Endothelial cell of umbilical vein (primary cell): ENCODE results near the gene ABLIM1. TPM values are rescaled to one million over a fixed set of nuclear protein-coding genes. Genes with fewer than 3 reads are reported as not detected.

Experiments
- BruUV-seq: library from RNA; stranded (reverse); fragments of 400-500 nt; replicated peaks from 2 replicates; lab custom pipeline; 2021; lab: Mats Ljungman, UMichigan
- CTCF ChIA-PET: fragments of 300-600, 350-600 bp; sonication (Branson Sonifier 250); formaldehyde crosslinking; loops from one replicate; lab custom pipeline; 2021; ENCODE audit warnings: antibody characterized with exemption, inconsistent platforms; lab: Charles Lee
- POLR2A ChIA-PET: fragments of 300-600, 350-600 bp; sonication (Branson Sonifier 250); formaldehyde crosslinking; loops from one replicate; lab custom pipeline; 2021; ENCODE audit warnings: antibody characterized with exemption, inconsistent platforms; lab: Charles Lee
- DNase-seq: peaks from one replicate; pipeline ENCODE4 v3.0.0-alpha.2; 2011; ENCODE audit warnings: low read depth, low spot score
- FAIRE-seq: peaks from 2 replicates; lab custom pipeline; 2011; peaks lifted over from hg19 to GRCh38; lab: Jason Lieb, UNC
- H2AFZ ChIP-seq: 2 replicates; pipeline ENCODE4 v1.6.0; 2012; ENCODE audit warnings: low read depth, low read length, control low read depth, inconsistent platforms
- H3K27ac ChIP-seq: 2 replicates; pipeline ENCODE4 v1.5.1; 2011; ENCODE audit warnings: low read depth, mild to moderate bottlenecking, control low read depth, low read length, moderate library complexity; ENCODE audit not compliant: insufficient read depth
- H3K27me3 ChIP-seq, 2 experiments: 2 replicates each; pipeline versions ENCODE4 v1.6.0 to v1.6.1; 2011; ENCODE audit warnings: low read length in 2 of 2, mixed read lengths in 1 of 2; ENCODE audit not compliant: control insufficient read depth in 2 of 2, insufficient read depth in 2 of 2
- H3K36me3 ChIP-seq, 2 experiments: 2 replicates in 1 of 2; 3 replicates in 1 of 2; pipeline ENCODE4 v1.5.1; 2011; ENCODE audit warnings: low read length in 2 of 2, mild to moderate bottlenecking in 1 of 2, moderate library complexity in 1 of 2; ENCODE audit not compliant: control insufficient read depth in 2 of 2, insufficient read depth in 2 of 2; ENCODE audit errors: extremely low read depth in 1 of 2
- H3K4me1 ChIP-seq: 3 replicates; pipeline ENCODE4 v1.5.1; 2011; ENCODE audit warnings: mild to moderate bottlenecking, low read length; ENCODE audit not compliant: control insufficient read depth, insufficient read depth; ENCODE audit errors: extremely low read depth
- H3K4me2 ChIP-seq: 2 replicates; pipeline ENCODE4 v1.6.1; 2011; ENCODE audit warnings: low read length, control low read depth, mixed read lengths; ENCODE audit not compliant: insufficient read depth
- H3K4me3 ChIP-seq, 3 experiments: fragments of 200-600 bp in 1 of 3; sonication (generic), shearing (Covaris generic) in 1 of 3; replicated peaks in 1 of 3; 2 replicates each; pipeline ENCODE4 v1.5.1; 2011 to 2016; ENCODE audit warnings: control low read depth in 3 of 3, low read length in 3 of 3, mild to moderate bottlenecking in 2 of 3, inconsistent platforms in 1 of 3, low read depth in 1 of 3, moderate library complexity in 1 of 3; ENCODE audit not compliant: insufficient read depth in 1 of 3
- H3K79me2 ChIP-seq: 2 replicates; pipeline ENCODE4 v1.6.0; 2012; ENCODE audit warnings: low read length, inconsistent platforms; ENCODE audit not compliant: control insufficient read depth, insufficient read depth
- H3K9ac ChIP-seq: replicated peaks from 2 replicates; pipeline ENCODE3; 2011; ENCODE audit warnings: low read length, control low read depth; ENCODE audit not compliant: insufficient read depth; ENCODE audit errors: extremely low read depth
- H3K9me1 ChIP-seq: replicated peaks from 3 replicates; pipeline ENCODE4 v1.6.0; 2011; ENCODE audit warnings: mild to moderate bottlenecking, low read length; ENCODE audit not compliant: control insufficient read depth, insufficient read depth; ENCODE audit errors: extremely low read depth
- H3K9me3 ChIP-seq: replicated peaks from 2 replicates; pipeline ENCODE4 v1.5.1; 2012; ENCODE audit warnings: low read length, inconsistent platforms; ENCODE audit not compliant: control insufficient read depth, insufficient read depth
- H4K20me1 ChIP-seq: replicated peaks from 2 replicates; pipeline ENCODE3; 2011; ENCODE audit warnings: mild to moderate bottlenecking, low read length; ENCODE audit not compliant: control insufficient read depth, insufficient read depth; ENCODE audit errors: extremely low read depth
- EZH2 ChIP-seq: IDR thresholded peaks from 2 replicates; pipeline ENCODE4 v1.6.1; 2012; ENCODE audit warnings: borderline replicate concordance, low read depth, mild to moderate bottlenecking, moderate library complexity, low read length, inconsistent platforms; ENCODE audit not compliant: severe bottlenecking
- FOS ChIP-seq: IDR thresholded peaks from 2 replicates; pipeline ENCODE4 v1.6.1; 2011; ENCODE audit warnings: mild to moderate bottlenecking, low read length, moderate library complexity, borderline replicate concordance; ENCODE audit not compliant: insufficient read depth
- GATA2 ChIP-seq: IDR thresholded peaks from 2 replicates; pipeline ENCODE4 v1.7.0; 2011; ENCODE audit warnings: low read depth, mild to moderate bottlenecking, moderate library complexity, mixed read lengths, low read length; ENCODE audit not compliant: insufficient read length, insufficient read depth
- JUN ChIP-seq: IDR thresholded peaks from 2 replicates; pipeline ENCODE4 v1.6.1; 2011; ENCODE audit warnings: borderline replicate concordance, low read depth; ENCODE audit not compliant: insufficient read length, insufficient read depth
- MYC ChIP-seq: IDR thresholded peaks from one replicate; pipeline ENCODE4 v1.6.1; 2011; ENCODE audit warnings: mild to moderate bottlenecking, low read depth, low read length
- POLR2A ChIP-seq: IDR thresholded peaks from 2 replicates; pipeline ENCODE4 v1.6.1; 2012; ENCODE audit warnings: low read depth, mild to moderate bottlenecking, control low read depth, low read length
- POLR2AphosphoS5 ChIP-seq: IDR thresholded peaks from 2 replicates; pipeline ENCODE4 v1.6.1; 2012; ENCODE audit warnings: low read depth, mild to moderate bottlenecking, control low read depth, low read length, moderate library complexity; ENCODE audit not compliant: insufficient read depth
- dilution Hi-C: fragments of 300-500 bp; cut with MboI; formaldehyde crosslinking; loops from one replicate; pipeline ENCODE4 v1.15.0; 2019; ENCODE audit warnings: low sequenced_read_pairs; ENCODE audit not compliant: extremely low pct_ligation_motif_present
- intact Hi-C: fragments of 100-400 bp; cut with micrococcal nuclease; formaldehyde crosslinking; loops from one replicate; pipeline ENCODE4 v1.10.0; 2022
- polyA plus RNA-seq, 4 experiments: library from polyadenylated mRNA; depleted of rRNA in 3 of 4; stranded (reverse) in 3 of 4; unstranded in 1 of 4; fragments of >200 nt; gene quantifications; 2 replicates each; pipeline versions ENCODE4 v1.2.1 to v1.2.3, GENCODE V29; 2011 to 2012; ENCODE audit warnings: missing spikeins in 1 of 4
- total RNA-seq: library from RNA; stranded (reverse); gene quantifications from 2 replicates; pipeline ENCODE4 v1.2.3, GENCODE V29; 2021
- TF ChIP-seq, protein P1 (sequence below): IDR thresholded peaks from 2 replicates; pipeline ENCODE4 v1.6.1; 2011; ENCODE audit not compliant: insufficient read depth, insufficient read length
- TF ChIP-seq, protein P2 (sequence below), 2 donors: IDR thresholded peaks; 1 replicate in 1 of 2; 2 replicates in 1 of 2; pipeline ENCODE4 v1.5.1; 2011; ENCODE audit warnings: low read length in 2 of 2, mild to moderate bottlenecking in 2 of 2, moderate library complexity in 2 of 2, control low read depth in 1 of 2, inconsistent platforms in 1 of 2, low read depth in 1 of 2; ENCODE audit not compliant: insufficient read depth in 1 of 2; ENCODE audit errors: extremely low read depth in 1 of 2

The ABLIM1 gene
- total and polyA plus RNA-seq, 2 donors (not counting 3 experiments of a cell fraction or from before 2014, with no cell fraction given): 128 to 235 TPM

- no TSS peak for BruUV-seq
Measured at GRCh38 chr10:114501650-114502049, 156.4 kb downstream of the ABLIM1 start.

More at GRCh38 chr10:114501650-114502049, 156.4 kb downstream of the ABLIM1 start:
- TF ChIP-seq POLR2AphosphoS5: no peak
- TF ChIP-seq GATA2: no peak
- no peak for TF ChIP-seq FOS
- no peak for TF ChIP-seq MYC
- no peak for TF ChIP-seq POLR2A
- TF ChIP-seq, protein P1, sequence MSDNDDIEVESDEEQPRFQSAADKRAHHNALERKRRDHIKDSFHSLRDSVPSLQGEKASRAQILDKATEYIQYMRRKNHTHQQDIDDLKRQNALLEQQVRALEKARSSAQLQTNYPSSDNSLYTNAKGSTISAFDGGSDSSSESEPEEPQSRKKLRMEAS: no peak
- TF ChIP-seq, protein P2, sequence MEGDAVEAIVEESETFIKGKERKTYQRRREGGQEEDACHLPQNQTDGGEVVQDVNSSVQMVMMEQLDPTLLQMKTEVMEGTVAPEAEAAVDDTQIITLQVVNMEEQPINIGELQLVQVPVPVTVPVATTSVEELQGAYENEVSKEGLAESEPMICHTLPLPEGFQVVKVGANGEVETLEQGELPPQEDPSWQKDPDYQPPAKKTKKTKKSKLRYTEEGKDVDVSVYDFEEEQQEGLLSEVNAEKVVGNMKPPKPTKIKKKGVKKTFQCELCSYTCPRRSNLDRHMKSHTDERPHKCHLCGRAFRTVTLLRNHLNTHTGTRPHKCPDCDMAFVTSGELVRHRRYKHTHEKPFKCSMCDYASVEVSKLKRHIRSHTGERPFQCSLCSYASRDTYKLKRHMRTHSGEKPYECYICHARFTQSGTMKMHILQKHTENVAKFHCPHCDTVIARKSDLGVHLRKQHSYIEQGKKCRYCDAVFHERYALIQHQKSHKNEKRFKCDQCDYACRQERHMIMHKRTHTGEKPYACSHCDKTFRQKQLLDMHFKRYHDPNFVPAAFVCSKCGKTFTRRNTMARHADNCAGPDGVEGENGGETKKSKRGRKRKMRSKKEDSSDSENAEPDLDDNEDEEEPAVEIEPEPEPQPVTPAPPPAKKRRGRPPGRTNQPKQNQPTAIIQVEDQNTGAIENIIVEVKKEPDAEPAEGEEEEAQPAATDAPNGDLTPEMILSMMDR (IDR thresholded peaks at IDR 0.05; ENCODE audit: extremely low read depth in 1 of 2, insufficient read depth in 1 of 2, low read depth in 1 of 2, low read length in 2 of 2): no peak
- TF ChIP-seq JUN: no peak
- no peak for TF ChIP-seq EZH2
- H3K27me3 ChIP-seq: no peaks in the 10 kb centered on the region
- no peak overlapping the region for H3K4me2 ChIP-seq
- H3K36me3 ChIP-seq: peaks cover 0 to 2% of the 10 kb centered on the region in 2 experiments
- H4K20me1 ChIP-seq: no peaks in the 10 kb centered on the region
- dilution Hi-C loops (no loop called here), intact Hi-C loops (no loop called here)
- peak overlapping the region; percentile 31 for H3K27ac ChIP-seq
- FAIRE-seq (no peak), DNase-seq (no peak)
- no peak overlapping the region for H2AFZ ChIP-seq
- no peaks in the 10 kb centered on the region for H3K79me2 ChIP-seq
- no peaks in the 10 kb centered on the region for H3K9me1 ChIP-seq
- no peaks in the 10 kb centered on the region for H3K9me3 ChIP-seq
- no peak overlapping the region for H3K4me3 ChIP-seq
- POLR2A ChIA-PET: no interaction called here
- no peak overlapping the region for H3K9ac ChIP-seq
- CTCF ChIA-PET: interaction anchor here (0.8 to 1.3 kb wide), 3 partner anchors 9 to 43 kb away, joined by 3 read pairs; no protein-coding TSS in a partner anchor
- peaks cover 40% of the 10 kb centered on the region for H3K4me1 ChIP-seq
